Gastrocnemius medialis (tissue), 4 donors: ENCODE data around the gene NOVA2.

Source experiments
- POLR2A ChIP-seq, 2 donors: fragments of 450-650 bp; IDR thresholded peaks; one replicate each; pipeline ENCODE4 v1.6.1; 2017; ENCODE audit warnings: antibody characterized with exemption in 2 of 2, mild to moderate bottlenecking in 2 of 2, moderate library complexity in 2 of 2
- TF ChIP-seq, protein P1 (sequence below), 5 experiments: fragments of 450-650 bp in 3 of 5; fragments of 200-600 bp in 2 of 5; sonication (generic) in 2 of 5; IDR thresholded peaks in 4 of 5; conservative IDR thresholded peaks in 1 of 5; 1 replicate in 4 of 5; 2 replicates in 1 of 5; pipeline ENCODE4 v1.5.1; 2016 to 2019; ENCODE audit warnings: antibody characterized with exemption in 5 of 5, mild to moderate bottlenecking in 3 of 5, moderate library complexity in 3 of 5

DNA sequence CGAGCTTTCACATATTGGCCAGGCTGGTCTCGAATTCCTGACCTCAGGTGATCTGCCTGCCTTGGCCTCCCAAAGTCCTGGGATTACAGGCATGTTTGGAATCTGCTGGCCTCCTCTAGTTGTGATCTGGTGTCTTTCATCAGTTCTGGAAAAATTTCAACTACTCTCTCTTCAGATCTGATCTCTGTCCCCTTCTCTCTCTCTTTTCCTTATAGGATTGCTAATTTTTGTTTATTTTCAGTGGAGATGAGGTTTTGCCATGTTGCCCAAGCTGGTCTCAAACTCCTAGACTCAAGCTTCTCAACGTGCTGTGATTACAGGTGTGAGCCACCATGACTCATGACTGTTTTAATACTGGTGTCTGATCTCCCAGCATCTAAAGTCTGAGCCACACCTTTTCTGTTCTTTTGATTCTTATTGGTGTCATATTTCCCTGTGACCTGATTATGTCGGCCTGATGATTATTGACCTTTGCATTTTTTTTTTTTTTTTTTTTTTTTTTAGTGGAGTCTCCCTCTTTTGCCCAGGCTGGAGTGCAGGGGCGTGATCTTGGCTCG lies 48.7 kb downstream of the NOVA2 start:
- no peak for TF ChIP-seq POLR2A (IDR thresholded peaks at IDR 0.05)
- TF ChIP-seq, protein P1, sequence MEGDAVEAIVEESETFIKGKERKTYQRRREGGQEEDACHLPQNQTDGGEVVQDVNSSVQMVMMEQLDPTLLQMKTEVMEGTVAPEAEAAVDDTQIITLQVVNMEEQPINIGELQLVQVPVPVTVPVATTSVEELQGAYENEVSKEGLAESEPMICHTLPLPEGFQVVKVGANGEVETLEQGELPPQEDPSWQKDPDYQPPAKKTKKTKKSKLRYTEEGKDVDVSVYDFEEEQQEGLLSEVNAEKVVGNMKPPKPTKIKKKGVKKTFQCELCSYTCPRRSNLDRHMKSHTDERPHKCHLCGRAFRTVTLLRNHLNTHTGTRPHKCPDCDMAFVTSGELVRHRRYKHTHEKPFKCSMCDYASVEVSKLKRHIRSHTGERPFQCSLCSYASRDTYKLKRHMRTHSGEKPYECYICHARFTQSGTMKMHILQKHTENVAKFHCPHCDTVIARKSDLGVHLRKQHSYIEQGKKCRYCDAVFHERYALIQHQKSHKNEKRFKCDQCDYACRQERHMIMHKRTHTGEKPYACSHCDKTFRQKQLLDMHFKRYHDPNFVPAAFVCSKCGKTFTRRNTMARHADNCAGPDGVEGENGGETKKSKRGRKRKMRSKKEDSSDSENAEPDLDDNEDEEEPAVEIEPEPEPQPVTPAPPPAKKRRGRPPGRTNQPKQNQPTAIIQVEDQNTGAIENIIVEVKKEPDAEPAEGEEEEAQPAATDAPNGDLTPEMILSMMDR (IDR thresholded peaks at IDR 0.05 in 4 of 5, conservative IDR thresholded peaks at IDR 0.05 in 1 of 5): no peak
